HepG2 (cell line): ENCODE data around the gene TTLL1. TPM values are rescaled to one million over a fixed set of nuclear protein-coding genes. Genes with fewer than 3 reads are reported as not detected.

Source experiments
- ARID2 ChIP-seq: sonication (generic); formaldehyde crosslinking; IDR thresholded peaks from 2 replicates; pipeline ENCODE4 v1.8.1; 2022; ENCODE audit warnings: mild to moderate bottlenecking, missing genetic modification reagents, borderline replicate concordance
- BCL6 ChIP-seq: IDR thresholded peaks from 2 replicates; pipeline ENCODE4 v1.6.1; 2016; ENCODE audit warnings: missing genetic modification reagents, missing compliant biosample characterization
- CBX5 ChIP-seq: sonication (generic); formaldehyde crosslinking; IDR thresholded peaks from 2 replicates; pipeline ENCODE4 v1.4.0; 2020; ENCODE audit warnings: missing genetic modification reagents, borderline replicate concordance
- FLYWCH1 ChIP-seq: sonication (generic); formaldehyde crosslinking; IDR thresholded peaks from 2 replicates; pipeline ENCODE4 v1.8.1; 2023; ENCODE audit warnings: mild to moderate bottlenecking, missing genetic modification reagents
- MLX ChIP-seq: IDR thresholded peaks from 2 replicates; pipeline ENCODE4 v1.6.1; 2016
- PLSCR1 ChIP-seq: sonication (generic); formaldehyde crosslinking; IDR thresholded peaks from 2 replicates; pipeline ENCODE4 v1.5.0; 2020; ENCODE audit warnings: missing genetic modification reagents, mild to moderate bottlenecking, borderline replicate concordance
- ZBTB2 ChIP-seq: sonication (generic); formaldehyde crosslinking; IDR thresholded peaks from 2 replicates; pipeline ENCODE4 v1.8.0; 2022; ENCODE audit warnings: low read depth, missing genetic modification reagents
- ZNF143 ChIP-seq: sonication (generic); formaldehyde crosslinking; IDR thresholded peaks from 2 replicates; pipeline ENCODE4 v1.4.0; 2020; ENCODE audit warnings: missing genetic modification reagents
- ZNF556 ChIP-seq: sonication (generic); formaldehyde crosslinking; IDR thresholded peaks from 2 replicates; pipeline ENCODE4 v1.4.0; 2020; ENCODE audit warnings: mild to moderate bottlenecking, missing genetic modification reagents, borderline replicate concordance
- ZNF570 ChIP-seq: sonication (generic); formaldehyde crosslinking; IDR thresholded peaks from 2 replicates; pipeline ENCODE4 v1.4.0; 2020; ENCODE audit warnings: mild to moderate bottlenecking, missing genetic modification reagents, borderline replicate concordance
- ZNF660 ChIP-seq: sonication (generic); formaldehyde crosslinking; IDR thresholded peaks from 2 replicates; pipeline ENCODE4 v1.5.1; 2020; ENCODE audit warnings: mild to moderate bottlenecking, low read depth, missing genetic modification reagents, borderline replicate concordance
- ZNF704 ChIP-seq: sonication (generic); formaldehyde crosslinking; IDR thresholded peaks from 2 replicates; pipeline ENCODE4 v1.8.1; 2023; ENCODE audit warnings: mild to moderate bottlenecking, inconsistent platforms, moderate library complexity, missing genetic modification reagents, borderline replicate concordance
- polyA plus RNA-seq, 8 experiments: library from polyadenylated mRNA; depleted of rRNA in 3 of 8; stranded (reverse) in 7 of 8; unstranded in 1 of 8; fragments of >200 nt; fragmentation: Illumina TruSeq in 4 of 8; extraction: Trizol in 4 of 8; gene quantifications; 2 replicates each; pipeline versions ENCODE4 v1.2.1 to v1.2.3, GENCODE V29; 2011 to 2016; ENCODE audit warnings: low read depth in 4 of 8, missing spikeins in 1 of 8, mixed read lengths in 1 of 8; ENCODE audit not compliant: insufficient read depth in 1 of 8
- total RNA-seq, 5 experiments: library from RNA; depleted of rRNA; stranded (reverse); fragments of >200 nt; fragmentation: Illumina TruSeq; extraction: Trizol; gene quantifications; 2 replicates each; pipeline ENCODE4 v1.2.3, GENCODE V29; 2016; ENCODE audit warnings: low read depth in 1 of 5
- TF ChIP-seq, protein P1 (sequence below): sonication (generic); formaldehyde crosslinking; IDR thresholded peaks from 2 replicates; pipeline ENCODE4 v1.5.0; 2020; ENCODE audit warnings: mild to moderate bottlenecking, missing genetic modification reagents
- TF ChIP-seq, protein P2 (sequence below): sonication (generic); formaldehyde crosslinking; IDR thresholded peaks from 2 replicates; pipeline ENCODE4 v1.5.0; 2020; ENCODE audit warnings: mild to moderate bottlenecking, missing genetic modification reagents
- TF ChIP-seq, protein P3 (sequence below), 2 experiments: IDR thresholded peaks; 2 replicates each; pipeline ENCODE4 v1.6.1; 2011 to 2012; ENCODE audit warnings: low read length in 2 of 2, borderline replicate concordance in 1 of 2, low read depth in 1 of 2, mild to moderate bottlenecking in 1 of 2, moderate library complexity in 1 of 2

The TTLL1 gene
- total and polyA plus RNA-seq, 2 of the 13 experiments (the other 11 are each of a cell fraction or from before 2014, with no cell fraction given): 1.6 to 5.3 TPM

DNA sequence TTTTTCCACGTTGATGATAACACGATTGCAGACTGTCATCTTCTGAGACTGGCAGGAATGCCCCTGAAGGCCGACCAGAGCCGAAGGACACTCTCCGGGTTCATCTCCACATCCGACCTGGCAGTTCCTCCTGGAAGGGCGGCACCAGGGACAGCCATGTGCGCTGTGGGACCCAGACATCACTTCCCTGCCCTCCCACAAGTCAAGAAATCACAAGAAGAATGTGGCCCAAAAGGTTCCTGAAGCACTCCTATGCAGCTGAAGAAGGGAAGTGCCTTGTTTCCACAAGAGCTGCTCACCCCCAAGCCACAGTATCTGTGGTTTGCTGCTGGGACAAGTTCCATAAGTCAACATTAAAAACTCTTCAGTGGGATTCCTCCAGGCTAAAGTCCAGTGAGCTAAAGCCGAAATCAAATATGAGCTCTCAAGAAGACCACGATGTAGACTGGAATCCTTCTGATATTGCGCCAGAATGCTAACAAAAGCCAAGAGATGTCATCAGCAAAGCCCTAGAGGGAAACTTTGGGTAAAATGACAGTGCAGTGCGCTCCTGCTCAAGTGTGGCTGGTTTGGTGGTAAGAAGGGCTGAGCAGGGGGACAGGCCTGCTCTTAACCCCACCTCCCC is 95.4 kb downstream of the TTLL1 start (continued):
- TF ChIP-seq, protein P1, sequence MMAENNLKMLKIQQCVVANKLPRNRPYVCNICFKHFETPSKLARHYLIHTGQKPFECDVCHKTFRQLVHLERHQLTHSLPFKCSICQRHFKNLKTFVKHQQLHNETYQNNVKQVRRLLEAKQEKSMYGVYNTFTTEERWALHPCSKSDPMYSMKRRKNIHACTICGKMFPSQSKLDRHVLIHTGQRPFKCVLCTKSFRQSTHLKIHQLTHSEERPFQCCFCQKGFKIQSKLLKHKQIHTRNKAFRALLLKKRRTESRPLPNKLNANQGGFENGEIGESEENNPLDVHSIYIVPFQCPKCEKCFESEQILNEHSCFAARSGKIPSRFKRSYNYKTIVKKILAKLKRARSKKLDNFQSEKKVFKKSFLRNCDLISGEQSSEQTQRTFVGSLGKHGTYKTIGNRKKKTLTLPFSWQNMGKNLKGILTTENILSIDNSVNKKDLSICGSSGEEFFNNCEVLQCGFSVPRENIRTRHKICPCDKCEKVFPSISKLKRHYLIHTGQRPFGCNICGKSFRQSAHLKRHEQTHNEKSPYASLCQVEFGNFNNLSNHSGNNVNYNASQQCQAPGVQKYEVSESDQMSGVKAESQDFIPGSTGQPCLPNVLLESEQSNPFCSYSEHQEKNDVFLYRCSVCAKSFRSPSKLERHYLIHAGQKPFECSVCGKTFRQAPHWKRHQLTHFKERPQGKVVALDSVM (CRISPR knock-in tag): peak; percentile 17; the same call in 1 of the 2 replicates
- no peak; the same call in 1 of the 2 replicates for TF ChIP-seq ZNF556 (CRISPR knock-in tag)
- no peak for TF ChIP-seq ZNF704 (CRISPR knock-in tag)
- TF ChIP-seq ZBTB2 (CRISPR knock-in tag): no peak
- TF ChIP-seq, protein P2, sequence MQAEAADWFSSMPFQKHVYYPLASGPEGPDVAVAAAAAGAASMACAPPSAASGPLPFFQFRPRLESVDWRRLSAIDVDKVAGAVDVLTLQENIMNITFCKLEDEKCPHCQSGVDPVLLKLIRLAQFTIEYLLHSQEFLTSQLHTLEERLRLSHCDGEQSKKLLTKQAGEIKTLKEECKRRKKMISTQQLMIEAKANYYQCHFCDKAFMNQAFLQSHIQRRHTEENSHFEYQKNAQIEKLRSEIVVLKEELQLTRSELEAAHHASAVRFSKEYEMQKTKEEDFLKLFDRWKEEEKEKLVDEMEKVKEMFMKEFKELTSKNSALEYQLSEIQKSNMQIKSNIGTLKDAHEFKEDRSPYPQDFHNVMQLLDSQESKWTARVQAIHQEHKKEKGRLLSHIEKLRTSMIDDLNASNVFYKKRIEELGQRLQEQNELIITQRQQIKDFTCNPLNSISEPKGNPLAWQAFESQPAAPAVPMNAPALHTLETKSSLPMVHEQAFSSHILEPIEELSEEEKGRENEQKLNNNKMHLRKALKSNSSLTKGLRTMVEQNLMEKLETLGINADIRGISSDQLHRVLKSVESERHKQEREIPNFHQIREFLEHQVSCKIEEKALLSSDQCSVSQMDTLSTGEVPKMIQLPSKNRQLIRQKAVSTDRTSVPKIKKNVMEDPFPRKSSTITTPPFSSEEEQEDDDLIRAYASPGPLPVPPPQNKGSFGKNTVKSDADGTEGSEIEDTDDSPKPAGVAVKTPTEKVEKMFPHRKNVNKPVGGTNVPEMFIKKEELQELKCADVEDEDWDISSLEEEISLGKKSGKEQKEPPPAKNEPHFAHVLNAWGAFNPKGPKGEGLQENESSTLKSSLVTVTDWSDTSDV (CRISPR knock-in tag): no peak; the same call in 1 of the 2 replicates
- TF ChIP-seq ZNF570 (CRISPR knock-in tag): no peak
- TF ChIP-seq FLYWCH1 (CRISPR knock-in tag): no peak
- TF ChIP-seq MLX (CRISPR knock-in tag): no peak
- 0 out of 2 replicates have a peak, but pooled peaks have one; percentile 47 for TF ChIP-seq ARID2
- TF ChIP-seq BCL6 (CRISPR knock-in tag): peak; percentile 92
- no peak for TF ChIP-seq CBX5 (CRISPR knock-in tag)
- TF ChIP-seq ZNF143 (CRISPR knock-in tag): no peak; the same call in 1 of the 2 replicates
- no peak for TF ChIP-seq PLSCR1 (CRISPR knock-in tag)
- no peak for TF ChIP-seq ZNF660
- TF ChIP-seq, protein P3, sequence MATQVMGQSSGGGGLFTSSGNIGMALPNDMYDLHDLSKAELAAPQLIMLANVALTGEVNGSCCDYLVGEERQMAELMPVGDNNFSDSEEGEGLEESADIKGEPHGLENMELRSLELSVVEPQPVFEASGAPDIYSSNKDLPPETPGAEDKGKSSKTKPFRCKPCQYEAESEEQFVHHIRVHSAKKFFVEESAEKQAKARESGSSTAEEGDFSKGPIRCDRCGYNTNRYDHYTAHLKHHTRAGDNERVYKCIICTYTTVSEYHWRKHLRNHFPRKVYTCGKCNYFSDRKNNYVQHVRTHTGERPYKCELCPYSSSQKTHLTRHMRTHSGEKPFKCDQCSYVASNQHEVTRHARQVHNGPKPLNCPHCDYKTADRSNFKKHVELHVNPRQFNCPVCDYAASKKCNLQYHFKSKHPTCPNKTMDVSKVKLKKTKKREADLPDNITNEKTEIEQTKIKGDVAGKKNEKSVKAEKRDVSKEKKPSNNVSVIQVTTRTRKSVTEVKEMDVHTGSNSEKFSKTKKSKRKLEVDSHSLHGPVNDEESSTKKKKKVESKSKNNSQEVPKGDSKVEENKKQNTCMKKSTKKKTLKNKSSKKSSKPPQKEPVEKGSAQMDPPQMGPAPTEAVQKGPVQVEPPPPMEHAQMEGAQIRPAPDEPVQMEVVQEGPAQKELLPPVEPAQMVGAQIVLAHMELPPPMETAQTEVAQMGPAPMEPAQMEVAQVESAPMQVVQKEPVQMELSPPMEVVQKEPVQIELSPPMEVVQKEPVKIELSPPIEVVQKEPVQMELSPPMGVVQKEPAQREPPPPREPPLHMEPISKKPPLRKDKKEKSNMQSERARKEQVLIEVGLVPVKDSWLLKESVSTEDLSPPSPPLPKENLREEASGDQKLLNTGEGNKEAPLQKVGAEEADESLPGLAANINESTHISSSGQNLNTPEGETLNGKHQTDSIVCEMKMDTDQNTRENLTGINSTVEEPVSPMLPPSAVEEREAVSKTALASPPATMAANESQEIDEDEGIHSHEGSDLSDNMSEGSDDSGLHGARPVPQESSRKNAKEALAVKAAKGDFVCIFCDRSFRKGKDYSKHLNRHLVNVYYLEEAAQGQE (IDR thresholded peaks at IDR 0.05; ENCODE audit: borderline replicate concordance in 1 of 2, low read depth in 1 of 2, low read length in 2 of 2): no peak
